Effector memory CD8-positive, alpha-beta T cell (primary cell): ENCODE results near the gene TNFAIP8L2.

Experiments
- ATAC-seq: fragments of 150-1000 bp; cut with Tn5 transposase; replicated peaks from 2 replicates; pipeline ENCODE4 v1.10.0; 2021; ENCODE audit warnings: mild to moderate bottlenecking, moderate library complexity
- DNase-seq, 3 experiments: peaks; one replicate each; pipeline ENCODE4 v3.0.0; 2021
- H3K27ac Mint-ChIP-seq, 2 donors: one replicate each; pipeline ENCODE4 v1.8.0; 2022; ENCODE audit warnings: mild to moderate bottlenecking in 2 of 2, mixed read lengths in 2 of 2, moderate library complexity in 2 of 2
- H3K27me3 Mint-ChIP-seq, 2 donors: one replicate each; pipeline ENCODE4 v1.8.0; 2022; ENCODE audit warnings: mixed read lengths in 2 of 2
- H3K36me3 Mint-ChIP-seq: one replicate; pipeline ENCODE4 v1.8.0; 2022; ENCODE audit warnings: mild to moderate bottlenecking, moderate library complexity, mixed read lengths; ENCODE audit not compliant: insufficient read depth
- H3K4me1 Mint-ChIP-seq, 2 donors: one replicate each; pipeline ENCODE4 v1.8.0; 2022; ENCODE audit warnings: low read depth in 2 of 2, mixed read lengths in 2 of 2
- H3K4me3 Mint-ChIP-seq, 2 donors: one replicate each; pipeline ENCODE4 v1.8.0; 2022; ENCODE audit warnings: mild to moderate bottlenecking in 2 of 2, mixed read lengths in 2 of 2, moderate library complexity in 2 of 2
- H3K9me3 Mint-ChIP-seq, 2 donors: one replicate each; pipeline ENCODE4 v1.8.0; 2022; ENCODE audit warnings: mixed read lengths in 2 of 2

The TNFAIP8L2 gene

GRCh38 chr1:151135433-151136385 lies 20.7 kb upstream of the TNFAIP8L2 start:
- no peak for ATAC-seq
- Mint-ChIP-seq H3K4me1 (peaks cover 1 to 4% of the 10 kb centered on the region in 2 donors), H3K27me3 (peaks cover 0 to 14% of the 10 kb centered on the region in 2 donors), H3K4me3 (no peak overlapping the region), H3K36me3 (no peaks in the 10 kb centered on the region), H3K27ac (no peak overlapping the region), H3K9me3 (no peaks in the 10 kb centered on the region)
- no peak for DNase-seq

- Mint-ChIP-seq H3K4me1 (peaks cover 0 to 4% of the 10 kb centered on the region in 2 donors), H3K9me3 (no peaks in the 10 kb centered on the region), H3K36me3 (no peaks in the 10 kb centered on the region), H3K27me3 (no peaks in the 10 kb centered on the region), H3K27ac (no peak overlapping the region), H3K4me3 (no peak overlapping the region)
- no peak for ATAC-seq
- DNase-seq: no peak
These were observed 18.7 kb upstream of the TNFAIP8L2 start for GRCh38 chr1:151137789-151138188.

DNA sequence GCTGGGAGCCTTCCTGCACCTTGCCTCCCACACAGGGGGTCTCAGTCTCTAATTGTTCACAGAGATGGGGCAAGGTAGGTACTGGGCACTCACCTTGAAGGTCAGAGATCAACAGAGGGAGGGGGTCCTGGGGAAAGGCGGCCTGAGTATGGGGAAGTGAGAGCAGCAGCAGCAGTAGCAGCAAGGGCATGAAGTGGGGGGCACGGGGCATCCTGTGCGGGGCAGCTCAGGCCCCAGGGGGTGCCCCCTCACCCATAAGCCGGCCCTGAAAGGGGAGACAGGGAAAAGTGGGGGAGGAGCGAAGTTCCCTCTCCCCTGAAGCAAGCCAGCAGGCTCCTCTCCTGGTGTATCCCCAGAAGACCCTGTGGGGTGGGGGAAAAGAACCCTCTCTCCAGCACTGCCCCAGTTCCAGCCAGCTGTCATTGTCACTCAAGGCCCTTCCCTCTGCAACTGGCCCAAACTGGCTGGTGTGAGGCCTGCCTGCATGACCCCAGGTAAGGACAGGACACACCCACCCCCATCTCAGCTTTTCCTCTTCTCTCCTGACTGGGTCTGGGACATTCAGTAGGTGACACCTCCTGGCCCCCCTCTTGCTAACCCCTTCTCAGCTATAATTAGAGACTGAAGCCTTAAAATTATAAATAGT lies 13.9 kb upstream of the TNFAIP8L2 start:
- Mint-ChIP-seq H3K4me3 (no peak overlapping the region), H3K36me3 (no peaks in the 10 kb centered on the region), H3K4me1 (peaks cover 7 to 13% of the 10 kb centered on the region in 2 donors), H3K27ac (no peak overlapping the region), H3K9me3 (no peaks in the 10 kb centered on the region), H3K27me3 (peaks cover 0 to 6% of the 10 kb centered on the region in 2 donors)
- no peak for DNase-seq
- no peak for ATAC-seq

- Mint-ChIP-seq H3K27ac (no peak overlapping the region), H3K36me3 (no peaks in the 10 kb centered on the region), H3K27me3 (peaks cover 0 to 6% of the 10 kb centered on the region in 2 donors), H3K4me1 (peaks cover 7 to 13% of the 10 kb centered on the region in 2 donors), H3K9me3 (no peaks in the 10 kb centered on the region), H3K4me3 (no peak overlapping the region)
- DNase-seq (no peak), ATAC-seq (no peak)
These were observed 13.4 kb upstream of the TNFAIP8L2 start for GRCh38 chr1:151143057-151143435.

DNA sequence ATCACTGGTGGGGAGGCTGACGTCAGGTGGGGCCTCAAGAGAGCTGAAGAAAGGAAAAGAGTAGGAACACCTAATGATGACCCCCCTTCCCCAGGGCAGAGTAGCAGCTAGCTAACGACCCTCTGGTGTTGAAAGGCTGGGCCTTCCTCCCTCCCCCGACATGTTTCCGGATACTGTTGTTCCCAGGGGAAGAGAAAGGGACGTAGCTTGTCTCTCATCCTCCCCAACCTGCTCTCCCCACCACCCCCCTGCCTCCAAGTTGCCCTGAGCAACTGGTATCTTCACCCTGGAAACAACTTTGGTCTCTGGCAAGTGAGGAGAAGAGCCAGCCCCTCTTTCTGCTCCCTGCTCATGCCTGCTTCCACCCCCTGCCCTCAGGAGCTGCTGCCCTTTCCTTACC lies 12.5 kb upstream of the TNFAIP8L2 start:
- Mint-ChIP-seq H3K4me1 (peaks cover 7 to 13% of the 10 kb centered on the region in 2 donors), H3K36me3 (no peaks in the 10 kb centered on the region), H3K27ac (no peak overlapping the region), H3K27me3 (peaks cover 0 to 6% of the 10 kb centered on the region in 2 donors), H3K9me3 (no peaks in the 10 kb centered on the region), H3K4me3 (no peak overlapping the region)
- DNase-seq (no peak), ATAC-seq (no peak)

- Mint-ChIP-seq H3K9me3 (no peaks in the 10 kb centered on the region), H3K36me3 (no peaks in the 10 kb centered on the region), H3K27me3 (peaks cover 0 to 6% of the 10 kb centered on the region in 2 donors), H3K4me1 (peaks cover 7 to 13% of the 10 kb centered on the region in 2 donors), H3K4me3 (peak overlapping the region; percentile 83 to 88), H3K27ac (no peak overlapping the region)
- ATAC-seq (no peak), DNase-seq (no peak)
These were observed 11.8 kb upstream of the TNFAIP8L2 start for GRCh38 chr1:151144474-151145303.

- H3K4me3 Mint-ChIP-seq: peak overlapping the region; percentile 83 to 88
- no peak for ATAC-seq
These were observed 11.0 kb upstream of the TNFAIP8L2 start for GRCh38 chr1:151145304-151146071.

GRCh38 chr1:151146072-151146411 lies 10.4 kb upstream of the TNFAIP8L2 start:
- Mint-ChIP-seq H3K27ac (peak overlapping the region in 1 of 2 donors; percentile 84), H3K9me3 (no peaks in the 10 kb centered on the region), H3K4me1 (peaks cover 7 to 13% of the 10 kb centered on the region in 2 donors), H3K36me3 (no peaks in the 10 kb centered on the region), H3K4me3 (peak overlapping the region; percentile 83 to 88), H3K27me3 (peaks cover 0 to 6% of the 10 kb centered on the region in 2 donors)
- DNase-seq: no peak
- ATAC-seq: peak; percentile 7

More at GRCh38 chr1:151145304-151146071, 11.0 kb upstream of the TNFAIP8L2 start:
- peaks cover 0 to 6% of the 10 kb centered on the region in 2 donors for H3K27me3 Mint-ChIP-seq
- no peak overlapping the region for H3K27ac Mint-ChIP-seq
- DNase-seq: peak in 1 of 3 experiments; percentile 6
- no peaks in the 10 kb centered on the region for H3K36me3 Mint-ChIP-seq
- peaks cover 7 to 13% of the 10 kb centered on the region in 2 donors for H3K4me1 Mint-ChIP-seq
- no peaks in the 10 kb centered on the region for H3K9me3 Mint-ChIP-seq

- DNase-seq: peak; percentile 81 to 83 (median 82)
- Mint-ChIP-seq H3K4me1 (peaks cover 7 to 13% of the 10 kb centered on the region in 2 donors), H3K4me3 (peak within 1 kb of the TSS; percentile 83 to 88), H3K9me3 (no peaks in the 10 kb centered on the region), H3K27ac (peak within 1 kb of the TSS; percentile 81 to 84), H3K27me3 (peaks cover 0 to 6% of the 10 kb centered on the region in 2 donors), H3K36me3 (no peaks in the 10 kb centered on the region)
- peak; percentile 99 for ATAC-seq
These were observed 9.9 kb upstream of the TNFAIP8L2 start, which contains the start of gene SEMA6C for GRCh38 chr1:151146412-151147131. SEMA6C (minus strand) TSS chr1:151146631; CDS start chr1:151142621, 4,010 bp downstream.

GRCh38 chr1:151147132-151147503 lies 9.3 kb upstream of the TNFAIP8L2 start:
- H3K36me3 Mint-ChIP-seq: no peaks in the 10 kb centered on the region
- DNase-seq (no peak), ATAC-seq (no peak)
- no peaks in the 10 kb centered on the region for H3K9me3 Mint-ChIP-seq
- peak overlapping the region; percentile 81 to 84 for H3K27ac Mint-ChIP-seq
- H3K4me1 Mint-ChIP-seq: peaks cover 7 to 13% of the 10 kb centered on the region in 2 donors
- H3K27me3 Mint-ChIP-seq: peaks cover 0 to 6% of the 10 kb centered on the region in 2 donors
- peak overlapping the region; percentile 83 to 88 for H3K4me3 Mint-ChIP-seq

- Mint-ChIP-seq H3K4me3 (peak overlapping the region; percentile 83 to 88), H3K27ac (peak overlapping the region in 1 of 2 donors; percentile 1), H3K27me3 (peaks cover 0 to 6% of the 10 kb centered on the region in 2 donors), H3K4me1 (peaks cover 7 to 13% of the 10 kb centered on the region in 2 donors), H3K9me3 (no peaks in the 10 kb centered on the region), H3K36me3 (no peaks in the 10 kb centered on the region)
- DNase-seq (no peak), ATAC-seq (no peak)
These were observed 8.8 kb upstream of the TNFAIP8L2 start for GRCh38 chr1:151147665-151148064.

GRCh38 chr1:151157067-151157531 lies 650 bp downstream of the TNFAIP8L2 start:
- DNase-seq: peak in 2 of 3 experiments; percentile 18 to 35
- Mint-ChIP-seq H3K4me1 (peaks cover 33 to 47% of the 10 kb centered on the region in 2 donors), H3K36me3 (peaks cover 16% of the 10 kb centered on the region)

More at GRCh38 chr1:151157067-151157531, 650 bp downstream of the TNFAIP8L2 start:
- Mint-ChIP-seq H3K27ac (peak overlapping the region; percentile 89 to 90), H3K27me3 (no peaks in the 10 kb centered on the region), H3K9me3 (no peaks in the 10 kb centered on the region), H3K4me3 (peak overlapping the region; percentile 93 to 99)
- ATAC-seq: peak; percentile 51
